ENCODE measurements around the gene CALML3.
"Not testable (repeated sequence)": the region's sequence is repeated elsewhere in the genome, so short reads cannot be mapped to it uniquely, and the experiment has no call there.

CALML3 gene

GRCh38 chr10:5559022-5559421, 34.3 kb downstream of the CALML3 start:
- DNase-seq = not testable (repeated sequence)

DNA sequence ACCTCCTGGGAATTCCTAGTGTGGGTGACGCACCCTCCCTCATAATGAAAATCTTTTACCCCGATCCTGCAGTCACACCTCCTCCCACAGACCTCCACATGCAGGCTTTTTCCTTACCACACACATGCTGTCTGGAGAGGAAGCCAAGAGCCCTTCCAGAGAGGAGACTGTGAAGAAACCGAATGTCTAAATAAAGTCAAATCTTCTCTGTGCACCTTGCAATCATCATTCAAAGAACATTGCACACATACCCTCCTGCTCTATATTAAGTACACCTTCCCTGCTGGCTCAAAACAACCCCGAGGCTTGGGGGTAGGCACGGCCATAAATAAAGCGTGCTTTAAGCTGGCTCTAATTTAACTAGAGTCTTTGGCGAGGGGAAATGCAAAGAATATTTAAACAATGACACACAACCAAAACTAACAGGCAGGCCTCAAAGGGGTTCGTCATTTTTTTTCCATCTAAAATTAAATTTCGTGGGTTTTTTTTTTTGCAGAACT, 34.9 kb downstream of the CALML3 start:
- no peak for DNase-seq

GRCh38 chr10:5560142-5560816, 35.5 kb downstream of the CALML3 start:
- DNase-seq = no peak

DNA sequence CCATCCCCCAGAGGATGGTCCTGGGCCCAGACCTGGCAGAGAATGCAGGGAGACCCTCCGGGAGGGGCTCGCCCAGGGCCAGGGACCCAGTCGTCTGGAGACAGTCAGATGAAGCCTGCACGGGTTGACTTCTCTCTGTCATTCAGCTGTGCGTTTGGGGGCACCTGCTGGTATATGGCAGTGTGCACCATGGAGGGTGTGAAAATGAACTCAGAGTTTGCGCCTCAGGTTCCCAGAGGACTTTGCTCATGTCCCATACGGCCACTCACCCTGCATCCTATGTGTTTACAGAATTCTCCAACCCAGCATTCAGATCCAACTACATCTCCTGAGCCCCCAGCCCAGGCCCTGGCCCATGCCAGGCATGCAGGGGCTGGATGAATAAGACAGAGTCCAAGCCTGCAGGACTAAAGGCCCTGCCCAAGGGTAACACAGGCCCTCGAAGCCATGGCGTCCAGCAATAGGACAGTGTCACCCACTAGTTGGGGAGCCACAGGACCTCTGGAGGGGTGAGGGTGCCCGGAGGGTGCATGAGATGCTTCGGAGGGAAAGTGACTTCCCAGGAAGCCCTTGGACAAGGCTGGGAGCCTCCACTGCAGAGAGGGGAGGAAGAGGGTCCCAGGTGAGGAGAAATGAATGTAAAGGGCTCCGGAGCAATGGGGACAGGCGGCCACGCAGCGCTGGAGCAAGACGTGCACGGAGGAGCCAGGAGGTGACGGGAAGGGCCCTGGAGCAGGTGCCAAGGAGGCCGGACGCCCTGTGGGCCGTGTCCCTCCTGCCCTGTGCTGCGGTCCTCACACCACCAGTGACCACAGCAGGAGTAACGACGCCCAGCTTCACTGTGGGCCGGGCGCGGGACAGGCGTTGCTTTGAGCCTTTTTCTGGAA, 36.3 kb downstream of the CALML3 start:
- DNase-seq = no peak

GRCh38 chr10:5561704-5562645, 37.2 kb downstream of the CALML3 start:
- DNase-seq = no peak

GRCh38 chr10:5563321-5563961, 38.7 kb downstream of the CALML3 start:
- no peak for DNase-seq

DNA sequence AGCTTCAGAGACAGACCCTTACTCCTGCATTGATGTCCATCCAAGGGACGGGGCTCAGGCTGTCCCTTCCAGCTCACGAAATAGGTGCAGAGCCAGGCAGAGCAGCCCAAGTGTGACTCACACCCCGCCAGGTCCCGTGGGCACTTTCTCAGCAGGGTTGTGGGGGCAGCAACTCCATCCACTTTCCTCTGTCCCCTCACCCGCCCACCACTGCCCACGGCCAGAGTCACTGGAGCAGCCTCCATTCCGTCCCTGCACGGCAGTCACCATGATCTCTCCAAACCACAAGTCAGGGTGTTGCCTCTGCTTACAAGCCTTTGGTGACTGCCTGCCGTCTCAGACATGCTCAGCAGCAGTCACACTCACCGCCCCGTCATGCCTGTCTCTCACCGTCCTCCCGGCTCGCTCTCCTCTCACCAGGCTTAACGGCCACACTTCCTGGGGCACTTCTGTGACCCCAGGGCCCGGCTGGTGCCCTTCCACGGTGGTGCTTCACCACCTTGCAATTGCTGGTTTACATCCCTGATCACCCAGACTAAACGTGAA, 39.3 kb downstream of the CALML3 start:
- DNase-seq = peak; percentile 47

DNA sequence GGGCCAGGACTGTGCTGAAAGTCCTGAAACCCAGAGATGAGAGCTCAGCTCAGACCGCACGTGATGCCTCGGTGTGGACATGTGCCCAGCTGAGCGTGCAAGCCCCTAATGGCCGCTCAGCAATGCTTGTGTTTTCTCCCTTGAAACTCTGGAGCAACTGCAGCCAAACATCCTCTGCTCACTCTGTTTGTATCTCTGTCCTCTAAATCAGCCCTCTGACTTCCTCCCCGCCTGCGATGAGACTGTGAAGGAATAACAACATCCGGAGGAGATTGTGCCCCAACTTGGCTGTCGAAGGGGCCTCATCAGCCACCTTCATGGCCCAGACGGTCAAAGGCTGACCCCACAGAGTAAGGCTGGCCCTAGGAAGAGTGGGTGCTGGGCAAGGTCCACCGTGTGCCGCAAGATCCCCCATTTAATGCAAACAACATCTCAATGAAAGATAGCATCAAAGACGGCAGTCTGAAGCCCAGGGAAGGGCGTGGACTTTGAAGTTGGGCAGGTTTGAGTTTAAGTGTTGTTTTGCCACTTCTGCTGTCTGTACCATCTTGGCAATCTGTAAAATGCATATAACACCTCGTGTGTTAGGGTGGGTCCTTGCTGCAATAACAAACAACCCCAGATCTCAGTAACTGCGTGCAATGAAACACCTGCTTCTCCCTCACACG, 39.9 kb downstream of the CALML3 start:
- DNase-seq = no peak

DNA sequence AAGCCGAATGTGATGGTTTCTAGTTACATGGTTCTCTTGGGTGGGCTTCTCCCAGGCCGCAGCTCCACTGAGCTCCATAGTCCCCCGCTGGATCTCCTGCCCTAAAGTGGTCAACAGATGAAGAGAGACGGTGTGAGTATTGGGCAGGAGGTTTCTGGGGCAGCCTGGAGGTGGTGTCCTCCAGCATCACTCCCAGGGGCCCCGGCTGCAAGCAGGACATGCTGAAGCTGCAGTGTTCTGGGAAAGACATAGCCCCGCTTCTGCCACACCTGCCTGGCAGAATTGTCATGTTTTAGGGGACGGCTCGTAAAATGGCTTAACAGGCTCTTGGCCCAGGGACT, 40.4 kb downstream of the CALML3 start:
- no peak for DNase-seq

DNA sequence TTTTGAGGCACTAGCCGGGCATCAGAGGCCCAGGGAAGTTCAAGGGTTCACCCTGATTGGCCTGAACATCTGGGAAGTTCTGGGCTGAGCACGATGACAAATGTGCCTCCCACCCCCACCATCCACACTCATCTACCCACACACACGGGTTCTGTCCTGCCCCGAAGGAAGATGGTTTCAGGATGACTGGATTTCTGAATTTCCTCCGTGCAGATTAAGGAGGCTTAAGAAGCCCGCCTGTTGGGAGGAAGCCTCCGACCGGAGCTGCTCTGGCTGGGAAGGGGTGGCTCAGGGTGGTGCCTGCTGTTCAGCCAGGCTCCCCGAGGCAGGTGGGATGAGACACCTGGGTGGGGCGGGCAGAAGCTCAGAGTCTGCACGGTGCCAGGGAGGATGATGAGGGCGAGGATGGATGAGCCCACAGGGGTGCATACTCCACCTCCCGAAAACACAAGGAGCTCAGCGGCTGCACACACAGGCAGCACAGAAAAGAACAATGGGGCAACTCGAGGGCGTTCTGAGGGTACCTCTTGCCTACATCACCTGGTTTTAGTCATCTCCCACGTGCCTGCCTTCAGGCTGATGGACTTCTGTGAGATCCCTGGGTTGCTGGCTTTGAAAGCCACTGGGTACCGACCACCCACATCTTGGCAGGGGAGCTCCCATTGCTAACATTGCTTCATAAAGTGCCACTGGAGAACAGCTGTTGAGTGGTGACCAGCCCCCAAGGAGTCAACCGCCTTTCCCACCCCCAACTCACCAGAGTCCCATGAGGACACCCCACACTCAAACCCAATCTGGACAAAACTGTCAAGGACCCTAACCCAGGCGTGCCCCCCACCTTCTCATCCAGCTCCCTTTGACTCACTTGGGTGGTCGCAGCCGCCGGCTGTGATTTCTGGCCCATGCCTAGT, 41.2 kb downstream of the CALML3 start:
- DNase-seq = no peak

GRCh38 chr10:5566614-5567013, 41.9 kb downstream of the CALML3 start:
- no peak for DNase-seq

DNA sequence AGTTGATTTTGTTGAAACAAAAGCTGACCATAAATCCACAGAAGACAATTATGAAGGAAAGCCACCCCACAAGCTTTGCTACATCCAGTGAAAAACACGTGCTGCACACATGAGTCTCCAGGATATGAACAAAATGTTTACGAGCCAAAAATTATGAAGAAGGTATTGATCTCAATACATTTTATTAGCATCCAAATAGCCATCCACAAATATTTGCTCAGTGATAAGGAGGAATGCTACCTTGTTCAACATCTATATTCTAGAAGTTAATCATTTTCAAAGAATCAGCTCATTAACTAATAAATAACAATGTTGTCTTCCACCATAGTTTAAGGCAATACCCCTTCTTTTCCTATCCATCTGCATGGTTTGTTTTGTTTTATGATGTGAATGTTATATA, 42.7 kb downstream of the CALML3 start:
- no peak for DNase-seq

GRCh38 chr10:5568984-5569383, 44.2 kb downstream of the CALML3 start:
- no peak for DNase-seq

DNA sequence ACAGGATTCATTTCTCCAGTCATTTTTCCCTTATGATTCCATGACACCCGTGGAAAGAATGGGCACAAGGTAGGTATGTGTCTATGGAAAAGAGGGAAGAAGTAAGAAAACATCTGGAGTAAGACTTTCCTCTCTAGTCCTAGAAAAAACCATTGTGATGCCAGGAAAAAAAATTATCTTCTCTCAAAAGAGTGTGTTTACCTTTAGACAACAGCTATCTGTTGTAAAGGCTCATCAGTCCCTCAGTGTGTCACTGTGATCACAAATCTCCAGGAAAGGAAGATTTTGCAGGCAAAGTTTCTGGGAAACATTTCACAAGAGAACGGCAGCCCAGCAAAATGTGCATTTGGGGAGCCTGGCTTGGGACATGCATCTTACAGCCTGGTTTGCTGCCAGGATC, 44.8 kb downstream of the CALML3 start:
- no peak for DNase-seq

DNA sequence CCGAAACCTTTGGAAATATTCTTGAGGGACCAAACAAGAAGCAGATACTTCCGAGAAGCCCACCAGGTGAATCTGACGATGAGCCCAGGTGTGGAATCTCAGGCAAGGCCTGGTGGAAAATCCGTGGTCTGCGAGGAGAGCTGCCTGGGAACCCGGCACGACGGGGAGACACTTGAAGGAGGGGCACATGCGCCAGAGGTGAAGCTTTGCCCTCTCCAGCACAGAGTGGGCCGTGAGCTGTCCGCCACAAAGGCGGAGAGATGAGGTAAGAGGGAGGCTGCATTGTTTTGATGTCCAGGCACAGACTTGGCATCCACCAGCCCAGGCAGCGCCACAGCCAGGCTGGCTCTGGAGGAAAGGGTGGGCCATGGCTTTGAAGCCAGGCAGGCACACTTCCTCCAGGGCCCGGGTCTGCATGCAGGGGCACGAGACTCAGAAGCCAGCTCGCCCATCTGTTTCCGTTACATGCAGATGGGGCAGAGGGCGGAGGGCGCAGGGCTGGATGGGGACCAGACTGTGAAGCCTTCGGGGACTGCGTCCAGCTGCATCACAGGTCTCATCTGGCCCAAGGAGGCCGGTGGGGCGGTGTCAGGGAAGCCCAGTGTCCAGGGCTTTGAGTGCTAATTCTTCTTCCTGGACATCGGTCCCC, 45.4 kb downstream of the CALML3 start:
- DNase-seq = no peak

DNA sequence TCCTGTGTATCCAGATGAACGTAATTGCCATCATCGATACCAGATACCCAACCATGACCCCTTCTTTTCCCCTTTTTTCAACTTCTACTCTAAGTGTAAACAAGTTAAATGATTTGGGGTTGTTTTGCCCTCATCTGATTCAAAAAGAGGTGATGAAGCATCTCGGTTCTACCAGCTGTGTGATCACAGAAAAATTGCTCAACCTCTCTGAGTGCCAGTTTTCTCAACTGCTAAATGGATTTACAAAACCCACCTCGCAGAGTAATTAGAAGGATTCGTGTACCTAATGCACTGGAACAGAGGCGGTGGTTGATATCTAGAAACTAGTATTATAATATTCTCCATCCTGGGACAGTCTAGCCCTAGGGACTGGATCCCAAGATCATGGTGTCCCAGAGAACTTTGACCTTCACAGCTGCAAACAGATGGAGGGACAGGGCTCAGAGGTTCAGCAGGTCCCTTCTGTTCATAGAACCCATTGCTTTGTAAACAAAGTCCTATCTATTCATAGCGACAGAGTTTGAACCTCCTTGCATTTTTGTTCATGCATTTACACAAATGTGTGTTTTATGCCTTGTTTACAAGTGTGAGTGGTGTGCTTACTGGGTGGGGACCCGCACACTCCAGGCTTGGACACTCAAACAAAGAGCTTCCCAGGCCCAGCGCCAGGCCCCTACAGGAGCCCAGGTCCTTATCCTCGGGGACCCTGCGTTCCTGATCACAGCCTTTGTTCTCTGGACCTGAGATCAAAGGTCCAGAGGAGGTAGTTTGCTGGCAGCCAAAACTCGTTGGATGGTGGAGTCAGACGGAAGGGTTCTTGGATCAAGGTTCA, 46.4 kb downstream of the CALML3 start:
- no peak for DNase-seq

GRCh38 chr10:5571826-5572225, 47.1 kb downstream of the CALML3 start:
- no peak for DNase-seq

- DNase-seq = no peak
Measured at GRCh38 chr10:5573319-5573950, 48.7 kb downstream of the CALML3 start.

All from activated CD4-positive, alpha-beta T cell treated with anti-CD3 and anti-CD28 coated beads for 1 hour (primary cell).